NCI-H1694 (cell line): ENCODE results near the gene NEK5.

Source experiments
- DNase-seq: peaks from one replicate; lab custom pipeline; 2025; lab: John Stamatoyannopoulos, UW

Gene NEK5

DNA sequence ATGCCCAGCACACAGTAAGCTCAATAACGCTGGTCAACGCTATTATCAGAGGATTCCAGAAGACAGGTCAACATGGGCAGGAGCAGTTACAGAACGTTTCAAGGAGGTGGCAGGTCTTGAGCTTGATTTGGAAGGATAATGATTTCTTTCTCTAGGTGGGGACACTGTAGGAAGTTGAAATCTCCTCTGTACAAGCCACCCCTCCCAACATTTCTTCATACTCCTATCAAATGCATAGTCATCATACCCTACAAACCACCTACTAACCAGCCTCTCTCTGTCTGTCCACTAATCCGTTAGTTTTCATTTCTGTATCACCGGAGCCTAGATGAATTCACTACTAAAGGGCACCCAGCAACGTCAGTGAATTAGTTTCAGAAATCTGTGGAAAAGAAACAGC, 118.9 kb downstream of the NEK5 start:
- DNase-seq = no peak

DNA sequence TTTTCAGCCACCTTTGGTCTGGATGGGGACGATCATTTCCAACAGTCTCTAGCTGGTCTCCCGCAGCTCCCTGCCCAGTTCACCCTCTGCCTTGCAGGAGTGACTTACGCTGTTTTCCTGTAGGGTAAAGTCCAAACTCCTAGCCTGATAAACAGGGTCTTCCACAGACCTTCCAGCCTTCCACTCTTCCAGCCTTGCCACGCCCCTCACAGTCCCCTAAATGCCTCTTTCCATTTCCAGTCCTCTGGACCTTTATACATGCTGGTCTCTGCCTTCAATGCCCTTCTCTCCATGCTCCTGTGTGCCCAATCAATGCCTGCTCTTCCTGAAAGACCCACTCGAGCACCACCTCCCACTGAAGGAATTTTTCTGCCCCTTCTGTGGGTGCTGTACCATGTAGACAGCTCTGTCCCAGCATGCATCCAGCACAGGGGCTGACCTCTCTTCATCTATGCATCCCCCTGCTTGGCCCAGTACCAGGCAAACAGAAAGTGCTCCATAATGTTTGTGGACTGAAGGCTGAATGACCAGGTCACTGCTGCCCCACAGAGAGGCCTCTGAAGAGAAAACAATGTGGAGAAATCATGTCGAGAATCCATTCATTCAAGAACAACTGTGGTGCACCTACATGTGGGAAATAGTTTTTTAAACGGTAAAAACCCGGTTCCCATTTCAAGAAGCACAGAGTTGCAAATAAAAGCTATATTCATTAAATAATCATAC, 122.2 kb downstream of the NEK5 start:
- DNase-seq = no peak

DNA sequence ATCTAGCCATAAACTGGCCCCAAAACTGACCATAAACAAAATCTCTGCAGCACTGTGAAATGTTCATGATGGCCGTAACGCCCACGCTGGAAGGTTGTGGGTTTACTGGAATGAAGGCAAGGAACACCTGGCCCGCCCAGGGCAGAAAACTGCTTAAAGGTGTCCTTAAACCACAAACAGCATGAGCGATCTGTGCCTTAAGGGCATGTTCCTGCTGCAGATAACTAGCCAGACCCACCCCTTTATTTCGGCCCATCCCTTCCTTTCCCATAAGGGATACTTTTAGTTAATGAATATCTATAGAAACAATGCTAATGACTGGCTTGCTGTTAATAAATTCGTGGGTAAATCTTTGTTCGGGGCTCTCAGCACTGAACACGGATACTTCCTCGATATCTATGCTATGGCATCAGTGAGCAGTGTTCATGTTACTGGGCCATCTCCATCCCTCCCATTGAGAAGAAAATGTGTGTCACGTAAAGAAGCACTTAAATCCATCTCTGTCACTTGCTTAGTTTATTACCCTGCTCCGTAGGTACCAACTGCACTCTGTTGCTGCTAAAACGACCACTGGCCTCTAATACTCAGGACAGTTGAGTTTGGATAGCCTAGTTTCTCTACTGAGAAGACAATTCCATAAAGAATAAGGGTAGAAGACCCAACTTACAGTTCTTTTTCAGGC, 122.9 kb downstream of the NEK5 start:
- no peak for DNase-seq

DNA sequence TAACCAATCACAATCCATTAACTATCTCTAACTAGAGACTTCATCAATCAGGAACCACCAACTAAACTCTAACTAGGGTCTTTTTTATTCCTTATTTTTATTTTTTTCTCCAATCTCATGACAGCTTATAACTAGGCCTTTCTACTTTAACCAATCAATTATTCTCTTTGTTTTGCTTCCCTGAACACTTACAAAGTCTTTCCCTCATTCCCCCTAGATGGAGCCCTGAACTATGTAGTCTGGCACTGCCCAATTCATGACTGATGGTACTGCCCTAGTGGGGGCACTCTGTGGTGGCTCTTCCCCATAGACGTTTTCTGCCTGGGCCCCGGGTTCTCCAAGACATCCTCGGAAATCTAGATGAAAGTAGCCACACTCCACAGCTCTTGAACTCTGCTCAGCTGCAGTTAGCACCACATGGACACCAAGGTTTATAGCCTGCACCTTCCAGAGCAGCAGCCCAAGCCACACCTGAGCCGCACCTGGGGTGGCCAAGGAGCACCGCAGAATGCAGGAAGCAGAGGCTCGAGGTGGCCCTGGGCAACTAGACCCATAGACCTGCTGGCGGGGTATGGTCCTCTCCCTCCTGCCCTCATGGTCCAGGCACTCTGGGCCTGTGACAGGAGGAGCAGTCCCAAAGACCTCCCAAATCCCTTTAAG, 124.2 kb downstream of the NEK5 start:
- no peak for DNase-seq

DNA sequence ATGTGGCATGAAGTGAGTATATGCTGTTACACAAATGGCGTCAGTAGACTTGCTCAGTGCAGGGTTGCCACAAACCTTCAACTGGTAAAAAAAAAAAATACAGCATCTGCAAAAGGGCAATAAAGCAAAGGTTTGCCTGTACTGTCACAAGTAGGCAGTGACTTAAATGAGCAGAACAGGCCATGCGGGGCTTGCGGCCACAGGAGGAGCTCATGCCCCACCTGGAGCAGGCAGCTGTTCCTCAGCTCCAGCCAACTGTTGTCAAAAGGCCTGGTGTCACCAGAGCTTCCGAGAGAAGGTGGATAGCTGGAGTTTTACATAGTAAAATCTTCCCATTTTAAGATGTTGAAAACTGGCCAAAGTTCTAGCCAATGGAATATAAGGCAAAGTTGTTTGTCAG, 125.3 kb downstream of the NEK5 start:
- DNase-seq = peak; percentile 13

DNA sequence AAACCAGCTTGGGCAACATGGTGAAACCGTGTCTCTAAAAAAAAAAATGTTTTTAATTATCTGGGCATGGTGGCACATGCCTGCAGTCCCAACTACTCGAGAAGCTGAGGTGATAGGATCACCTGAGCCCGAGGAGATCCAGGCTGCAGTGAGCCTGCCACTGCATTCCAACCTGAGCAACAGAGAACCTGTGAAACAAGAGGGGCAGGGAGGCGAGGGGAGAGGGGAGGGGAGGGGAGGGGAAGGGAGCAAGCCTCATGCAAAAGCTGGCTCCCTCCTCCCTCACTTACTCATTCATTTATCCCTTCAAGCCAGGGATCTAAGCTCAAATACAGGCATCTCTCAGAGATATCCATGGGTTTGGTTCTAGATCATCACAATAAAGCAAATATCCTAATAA, 126.5 kb downstream of the NEK5 start:
- DNase-seq = no peak

DNA sequence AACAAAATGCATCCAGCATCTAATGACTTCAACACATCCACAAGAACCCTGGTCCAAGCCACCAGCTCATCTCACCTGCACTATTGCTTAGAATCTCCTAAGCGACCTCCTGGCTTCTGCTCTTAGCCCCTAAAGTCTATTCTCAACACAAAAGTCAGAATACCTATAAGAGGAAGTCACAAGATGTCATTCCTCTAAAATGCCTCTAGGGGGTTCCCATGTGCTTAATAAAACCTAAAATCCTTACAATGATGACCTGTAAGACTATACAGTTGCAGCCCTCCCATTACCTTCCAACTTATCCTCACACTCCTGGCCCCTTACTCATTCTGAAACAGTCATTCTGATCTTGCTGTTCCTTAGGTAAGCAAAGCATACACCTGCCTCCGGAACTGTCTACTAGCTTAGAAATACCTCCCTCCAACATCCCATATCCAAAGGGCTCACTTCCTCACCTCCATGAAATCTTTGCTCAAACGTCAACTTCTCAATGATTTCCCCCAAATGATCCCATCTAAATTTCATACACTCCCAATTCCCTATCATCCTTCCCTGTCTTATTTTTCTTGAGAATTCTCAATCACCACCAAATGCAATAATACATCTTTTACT, 127.6 kb downstream of the NEK5 start:
- peak; percentile 28 for DNase-seq

DNA sequence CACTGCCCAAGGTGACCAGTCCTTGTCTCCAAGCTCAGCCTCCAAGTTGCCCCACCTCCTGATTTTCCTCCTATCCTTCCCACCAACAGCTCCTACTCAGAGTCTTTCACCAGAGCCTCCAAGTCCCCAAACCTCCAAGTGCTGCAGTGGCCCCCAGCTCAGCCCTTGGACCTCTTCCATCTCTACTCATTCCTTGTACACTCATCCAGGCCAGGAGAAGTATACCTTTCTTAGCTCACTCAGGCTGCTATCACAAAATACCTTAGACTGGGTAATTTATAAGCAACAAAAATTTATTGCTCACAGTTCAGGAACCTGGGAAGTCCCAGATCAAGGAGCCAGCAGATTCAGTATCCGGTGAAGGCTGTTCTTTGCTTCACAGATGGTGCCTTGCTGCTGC, 129.0 kb downstream of the NEK5 start:
- DNase-seq = no peak

DNA sequence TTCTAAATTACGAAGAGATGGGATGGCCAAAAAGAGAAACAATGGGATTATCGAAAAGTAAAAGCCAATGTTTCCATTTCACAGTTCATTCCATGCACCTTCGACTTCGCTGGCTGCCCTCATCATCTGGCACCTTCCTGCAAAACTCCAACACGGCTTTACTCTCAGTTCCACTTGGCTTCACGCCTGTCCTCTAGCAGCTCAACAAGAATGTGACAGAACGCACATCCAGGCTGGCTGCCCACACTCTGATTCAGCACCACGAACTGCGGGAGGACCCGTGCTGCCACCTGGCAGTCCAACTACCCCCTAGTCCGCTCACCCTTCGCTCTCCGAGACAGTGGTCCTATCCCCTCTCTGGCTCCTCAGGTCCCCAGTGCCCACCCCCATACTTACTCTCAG, 129.4 kb downstream of the NEK5 start:
- no peak for DNase-seq

DNA sequence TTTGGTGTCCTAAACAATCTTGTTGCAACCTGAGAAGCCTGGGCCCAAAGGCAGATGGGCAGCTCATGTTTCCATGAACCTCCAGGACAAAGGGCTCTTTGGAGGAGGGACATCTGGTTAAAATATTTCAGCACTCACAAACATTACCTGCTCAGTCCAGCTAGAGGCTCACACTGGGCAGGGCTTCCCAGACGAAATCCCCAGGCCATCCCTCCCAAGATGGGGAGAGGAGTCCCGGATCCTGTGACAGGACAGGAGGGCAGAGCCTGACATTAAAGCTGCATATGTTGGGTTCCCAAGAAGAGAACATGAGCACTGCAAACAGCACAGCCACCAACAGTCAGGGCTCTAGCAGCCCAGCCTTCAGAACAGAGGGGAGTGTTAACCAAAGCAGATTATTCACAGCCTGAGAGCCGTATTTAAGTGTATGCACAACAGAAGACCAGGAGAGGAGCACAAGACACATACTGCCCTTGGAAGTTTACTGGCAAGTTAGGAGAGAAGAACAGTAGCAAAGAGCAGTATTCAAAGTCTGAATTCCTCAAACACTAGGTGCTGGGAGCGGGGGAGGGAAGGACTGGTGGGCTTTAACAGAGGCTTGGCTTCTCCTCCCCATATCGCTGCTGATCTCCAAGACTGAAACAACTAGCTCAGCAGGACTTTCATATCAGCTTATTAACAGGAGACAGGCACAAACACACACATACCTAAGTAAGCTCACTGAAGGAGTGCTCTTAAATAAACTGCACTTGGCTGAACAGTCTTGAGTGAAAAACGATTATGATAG, 130.0 kb downstream of the NEK5 start:
- DNase-seq = no peak

DNA sequence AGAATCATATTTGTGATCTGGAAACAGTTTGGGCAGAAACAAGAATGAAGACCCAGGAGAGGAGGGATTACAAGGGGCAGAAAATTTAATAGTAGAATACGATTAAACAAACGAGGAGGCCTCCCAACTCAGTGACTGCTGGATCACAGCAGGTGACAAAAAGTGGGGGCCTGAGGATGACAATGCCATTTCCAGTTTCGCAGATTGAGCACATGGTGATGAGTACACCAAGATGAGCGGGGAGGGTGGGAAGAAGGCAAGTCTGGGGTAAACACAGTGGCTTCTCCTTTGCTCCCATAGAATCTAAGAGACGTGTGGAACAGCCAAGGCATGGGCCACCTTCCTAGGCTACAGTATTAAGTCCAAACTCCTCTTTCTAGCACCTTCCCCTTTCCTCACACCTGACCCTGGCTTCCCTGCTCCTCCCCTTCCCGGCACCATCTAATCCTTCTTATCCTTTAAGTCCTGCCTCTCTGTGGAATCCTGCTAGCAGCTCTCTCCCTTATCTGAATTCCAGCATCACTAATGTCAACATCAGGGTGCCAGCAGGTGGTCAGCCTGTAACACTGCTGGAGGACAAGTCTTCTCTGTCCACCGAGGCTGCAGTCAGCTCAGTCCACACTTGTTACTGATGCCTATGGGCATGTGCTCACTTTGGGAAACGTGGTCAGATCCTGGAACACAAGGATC, 131.1 kb downstream of the NEK5 start:
- no peak for DNase-seq

DNA sequence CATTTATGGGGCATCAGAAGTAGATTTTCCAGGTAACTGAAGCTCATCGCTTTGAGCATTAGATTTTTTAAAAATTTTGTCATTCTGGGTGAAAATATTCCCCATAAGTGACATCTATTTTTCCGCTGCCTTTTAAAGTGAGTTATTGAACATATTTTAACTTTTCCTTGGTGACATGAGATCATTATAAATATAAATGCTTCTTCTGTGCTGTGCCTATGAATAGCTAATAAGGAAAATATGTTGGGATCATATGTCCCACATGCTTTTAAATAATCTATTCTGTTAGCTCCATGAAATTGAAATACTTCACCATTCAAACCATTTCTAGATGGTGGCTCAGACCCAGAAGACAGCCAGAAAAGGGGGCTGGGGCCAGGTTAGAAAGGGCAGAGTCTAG, 131.7 kb downstream of the NEK5 start:
- DNase-seq = no peak

DNA sequence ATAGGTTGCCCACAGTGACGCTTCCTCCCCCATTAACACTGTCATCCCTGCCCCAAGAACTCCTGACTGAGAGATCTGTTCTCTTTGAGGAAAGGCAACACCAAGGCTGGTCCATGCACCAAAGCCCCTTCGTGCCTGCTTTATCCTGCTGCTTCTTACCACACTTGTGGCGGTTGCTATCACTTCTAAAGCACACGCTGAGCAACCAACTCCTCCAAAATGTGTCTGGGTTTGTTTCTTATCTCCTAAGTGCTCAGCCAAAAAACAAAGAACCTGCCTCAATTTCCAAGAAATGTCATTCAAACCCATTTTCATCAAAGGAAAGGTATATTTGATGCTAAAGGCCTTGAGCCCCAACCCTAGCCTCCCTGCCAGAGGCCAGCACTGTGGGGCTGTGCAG, 132.2 kb downstream of the NEK5 start:
- no peak for DNase-seq

DNA sequence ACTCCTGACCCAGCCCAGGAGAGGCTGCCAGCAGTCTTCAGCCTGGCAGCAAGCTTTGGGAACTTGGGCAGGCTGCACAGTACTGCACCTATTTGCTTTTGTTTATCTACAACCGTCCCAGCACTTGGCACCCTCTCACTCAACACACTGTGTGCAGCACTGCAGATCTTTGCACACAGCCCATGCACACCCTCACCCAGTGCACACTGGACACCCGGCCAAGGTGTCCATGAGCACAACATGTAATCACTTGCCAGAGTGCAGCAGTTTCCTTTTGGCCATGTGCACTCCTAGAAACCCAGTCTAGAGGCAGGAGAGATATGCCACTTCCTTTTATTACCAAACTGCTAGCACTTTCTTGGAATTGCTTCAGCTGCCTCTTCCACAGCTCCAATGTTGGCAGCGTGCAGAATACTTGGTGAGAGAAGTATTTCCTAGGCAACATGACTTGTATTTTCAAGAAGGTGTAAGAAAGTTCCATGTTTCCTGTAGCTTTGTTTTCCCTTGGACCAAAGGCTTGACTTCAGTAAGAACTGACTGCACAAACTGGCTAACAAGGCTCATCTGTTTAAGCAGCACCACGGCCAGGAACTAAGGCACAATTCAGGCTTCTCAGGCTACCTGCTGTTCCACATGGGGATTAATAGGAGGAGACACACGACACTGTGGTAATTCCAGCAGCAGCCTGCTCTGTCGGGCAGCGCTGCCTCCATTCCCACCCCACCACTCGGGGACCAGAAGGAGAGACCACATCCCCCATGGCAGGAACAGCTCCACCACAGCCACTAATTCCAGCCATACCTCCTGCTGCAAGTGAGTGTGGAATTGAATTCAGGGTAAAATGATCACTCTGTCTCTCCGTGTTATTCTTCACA, 133.0 kb downstream of the NEK5 start:
- DNase-seq = no peak

DNA sequence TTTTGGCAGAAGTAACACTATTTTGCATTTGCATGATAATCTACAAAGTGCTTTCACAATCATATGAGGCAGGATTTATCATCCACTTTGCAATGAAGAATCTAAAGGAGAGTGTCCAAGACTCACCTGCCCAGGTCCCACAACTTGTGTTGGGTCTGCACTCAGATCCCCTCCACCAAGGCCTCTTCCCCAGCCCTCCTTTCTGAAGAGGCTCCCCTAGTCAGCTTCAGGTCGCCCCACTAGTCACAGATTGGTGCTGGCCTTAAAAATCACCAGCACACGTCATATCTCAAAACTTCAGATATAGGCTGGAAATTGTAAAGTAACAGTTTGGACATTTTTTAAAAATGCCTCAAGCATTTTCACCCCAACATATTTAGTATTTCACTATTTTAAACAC, 135.2 kb downstream of the NEK5 start:
- DNase-seq = no peak

DNA sequence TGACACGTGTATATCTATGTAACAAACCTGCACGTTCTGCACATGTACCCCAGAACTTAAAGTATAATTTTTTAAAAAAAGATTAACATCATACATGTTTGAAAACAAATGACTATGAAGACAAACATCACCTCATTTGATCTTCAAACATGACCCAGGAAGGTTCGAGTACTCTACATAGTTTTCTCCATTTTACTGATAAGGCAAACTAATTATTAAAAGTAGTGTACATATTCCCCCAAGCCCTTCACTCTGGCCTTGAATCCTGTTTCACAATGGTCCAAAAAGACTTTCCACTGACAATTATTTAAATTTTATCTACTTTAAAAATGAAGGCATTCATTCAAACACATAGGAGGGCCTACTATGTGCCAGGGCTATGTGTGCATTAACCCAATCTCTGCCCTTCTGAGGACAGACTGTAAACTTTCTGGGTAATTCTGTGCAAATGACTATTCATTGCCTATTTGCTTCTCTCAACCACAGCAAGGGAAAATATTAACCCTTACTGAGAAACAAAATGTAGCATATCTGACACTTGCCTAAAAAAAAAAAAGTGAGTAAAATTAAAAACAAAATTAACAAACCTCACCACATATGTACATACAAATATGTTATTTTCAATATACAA, 139.8 kb downstream of the NEK5 start:
- no peak for DNase-seq
